Adrenal gland (tissue), 5 donors: ENCODE data around the gene TAGLN.

ENCODE experiments used
- CTCF ChIP-seq, 6 experiments: fragments of 450-650 bp in 4 of 6; fragments of 200-600 bp in 2 of 6; sonication (generic) in 1 of 6; IDR thresholded peaks; 1 replicate in 5 of 6; 2 replicates in 1 of 6; pipeline versions ENCODE4 v1.5.1 to v1.8.0; 2016 to 2021; ENCODE audit warnings: antibody characterized with exemption in 6 of 6, mild to moderate bottlenecking in 2 of 6, moderate library complexity in 1 of 6
- POLR2A ChIP-seq, 2 donors: fragments of 450-650 bp; IDR thresholded peaks; one replicate each; pipeline ENCODE4 v1.6.1; 2017; ENCODE audit warnings: antibody characterized with exemption in 2 of 2, mild to moderate bottlenecking in 2 of 2, moderate library complexity in 1 of 2
- donor health status: DM: no; HTN: no; CAD: no.

GRCh38 chr11:117186431-117186761 is 12.8 kb upstream of the TAGLN start:
- TF ChIP-seq CTCF (IDR thresholded peaks at IDR 0.05) = no peak
- TF ChIP-seq POLR2A (IDR thresholded peaks at IDR 0.05) = no peak
